ENCODE results near the gene SFTPA1.
"Not testable (repeated sequence)": the region's sequence is repeated elsewhere in the genome, so short reads cannot be mapped to it uniquely, and the experiment has no call there.

Gene SFTPA1

GRCh38 chr10:79604294-79604693, 6.4 kb upstream of the SFTPA1 start:
- no peaks in the 10 kb centered on the region for H3F3A ChIP-seq (ENCODE audit: insufficient read depth, low read length)
- H3K4me3 ChIP-seq (ENCODE audit: low read depth, low read length, poor library complexity, severe bottlenecking): no peak overlapping the region
- no peaks in the 10 kb centered on the region for H3K9me2 ChIP-seq (ENCODE audit: low read depth, low read length)
- H4K20me1 ChIP-seq (ENCODE audit: insufficient read depth, low read length): no peaks in the 10 kb centered on the region
- no peaks in the 10 kb centered on the region for H3K79me2 ChIP-seq (ENCODE audit: insufficient read depth, low read length)
- no peaks in the 10 kb centered on the region for H3K9me3 ChIP-seq (ENCODE audit: low read length)
- no peak overlapping the region for H3K9ac ChIP-seq (ENCODE audit: low read length)
- H3K27ac ChIP-seq (ENCODE audit: low read depth, low read length, poor library complexity, severe bottlenecking): no peak overlapping the region
- H2AFZ ChIP-seq (ENCODE audit: low read length): no peak overlapping the region
- H3K27me3 ChIP-seq (ENCODE audit: insufficient read depth, low read length): no peaks in the 10 kb centered on the region
- H3K4me2 ChIP-seq (ENCODE audit: low read length): no peak overlapping the region
- TF ChIP-seq EZH2 (IDR thresholded peaks at IDR 0.05; ENCODE audit: borderline replicate concordance, low read length) (no peak), CTCF (IDR thresholded peaks at IDR 0.05; ENCODE audit: low read length) (no peak)
- no peaks in the 10 kb centered on the region for H3K36me3 ChIP-seq (ENCODE audit: insufficient read depth, low read length)
- no peaks in the 10 kb centered on the region for H3K4me1 ChIP-seq (ENCODE audit: insufficient read depth, low read length, severe bottlenecking)

- Histone ChIP-seq H3K27ac (ENCODE audit: low read depth, low read length, poor library complexity, severe bottlenecking) (no peak overlapping the region), H3K9ac (ENCODE audit: low read length) (no peak overlapping the region), H3K4me3 (ENCODE audit: low read depth, low read length, poor library complexity, severe bottlenecking) (no peak overlapping the region), H3F3A (ENCODE audit: insufficient read depth, low read length) (no peaks in the 10 kb centered on the region), H2AFZ (ENCODE audit: low read length) (no peak overlapping the region), H3K4me2 (ENCODE audit: low read length) (no peak overlapping the region), H3K4me1 (ENCODE audit: insufficient read depth, low read length, severe bottlenecking) (no peaks in the 10 kb centered on the region), H3K9me2 (ENCODE audit: low read depth, low read length) (no peaks in the 10 kb centered on the region), H3K79me2 (ENCODE audit: insufficient read depth, low read length) (no peaks in the 10 kb centered on the region), H3K9me3 (ENCODE audit: low read length) (no peaks in the 10 kb centered on the region), H4K20me1 (ENCODE audit: insufficient read depth, low read length) (no peaks in the 10 kb centered on the region), H3K27me3 (ENCODE audit: insufficient read depth, low read length) (no peaks in the 10 kb centered on the region), H3K36me3 (ENCODE audit: insufficient read depth, low read length) (no peaks in the 10 kb centered on the region)
- no peak for TF ChIP-seq CTCF (IDR thresholded peaks at IDR 0.05; ENCODE audit: low read length)
- no peak for TF ChIP-seq EZH2 (IDR thresholded peaks at IDR 0.05; ENCODE audit: borderline replicate concordance, low read length)
Measured at GRCh38 chr10:79605308-79605707, 5.4 kb upstream of the SFTPA1 start.

GRCh38 chr10:79608505-79609375, 2.0 kb upstream of the SFTPA1 start:
- Histone ChIP-seq H3K9me2 (ENCODE audit: low read depth, low read length) (no peaks in the 10 kb centered on the region), H3K4me3 (ENCODE audit: low read depth, low read length, poor library complexity, severe bottlenecking) (no peak overlapping the region), H3F3A (ENCODE audit: insufficient read depth, low read length) (no peaks in the 10 kb centered on the region), H4K20me1 (ENCODE audit: insufficient read depth, low read length) (no peaks in the 10 kb centered on the region), H3K79me2 (ENCODE audit: insufficient read depth, low read length) (no peaks in the 10 kb centered on the region), H3K4me1 (ENCODE audit: insufficient read depth, low read length, severe bottlenecking) (no peaks in the 10 kb centered on the region), H3K36me3 (ENCODE audit: insufficient read depth, low read length) (no peaks in the 10 kb centered on the region), H3K9me3 (ENCODE audit: low read length) (no peaks in the 10 kb centered on the region), H2AFZ (ENCODE audit: low read length) (no peak overlapping the region), H3K9ac (ENCODE audit: low read length) (no peak overlapping the region), H3K27me3 (ENCODE audit: insufficient read depth, low read length) (no peaks in the 10 kb centered on the region), H3K4me2 (ENCODE audit: low read length) (no peak overlapping the region), H3K27ac (ENCODE audit: low read depth, low read length, poor library complexity, severe bottlenecking) (no peak overlapping the region)
- TF ChIP-seq CTCF (IDR thresholded peaks at IDR 0.05; ENCODE audit: low read length): peak; percentile 66
- no peak for TF ChIP-seq EZH2 (IDR thresholded peaks at IDR 0.05; ENCODE audit: borderline replicate concordance, low read length)

- not testable (repeated sequence) for H3K4me3 ChIP-seq (ENCODE audit: low read depth, low read length, poor library complexity, severe bottlenecking); H3K4me2 ChIP-seq (ENCODE audit: low read length); H3K9ac ChIP-seq (ENCODE audit: low read length); H3K27ac ChIP-seq (ENCODE audit: low read depth, low read length, poor library complexity, severe bottlenecking); H3F3A ChIP-seq (ENCODE audit: insufficient read depth, low read length); H3K4me1 ChIP-seq (ENCODE audit: insufficient read depth, low read length, severe bottlenecking); H4K20me1 ChIP-seq (ENCODE audit: insufficient read depth, low read length); H3K79me2 ChIP-seq (ENCODE audit: insufficient read depth, low read length); H2AFZ ChIP-seq (ENCODE audit: low read length); H3K9me2 ChIP-seq (ENCODE audit: low read depth, low read length); H3K27me3 ChIP-seq (ENCODE audit: insufficient read depth, low read length); H3K9me3 ChIP-seq (ENCODE audit: low read length); H3K36me3 ChIP-seq (ENCODE audit: insufficient read depth, low read length)
Measured at GRCh38 chr10:79611193-79611976, 646 bp downstream of the SFTPA1 start.
